Omental fat pad (tissue), 4 donors: Measurements from ENCODE around the gene ITGB6. TPM values are rescaled to one million over a fixed set of nuclear protein-coding genes. Genes with fewer than 3 reads are reported as not detected.

Experiments used
- ATAC-seq: fragments of 150-250 bp; one replicate; pipeline ENCODE4 v1.9.1; 2016; ENCODE audit warnings: mild to moderate bottlenecking, moderate library complexity; ENCODE audit not compliant: low FRiP score
- DNase-seq: peaks from one replicate; pipeline ENCODE4 v3.0.0-alpha.2; 2019; ENCODE audit warnings: low spot score
- total RNA-seq, 4 donors: library from RNA; depleted of rRNA; stranded (reverse); fragments of >200 nt; gene quantifications; one replicate each; pipeline ENCODE4 v1.1.0, GENCODE V29; 2016
- TF ChIP-seq, protein P1 (sequence below), 3 donors: fragments of 450-650 bp; IDR thresholded peaks; one replicate each; pipeline ENCODE4 v1.5.1; 2016 to 2017; ENCODE audit warnings: antibody characterized with exemption in 3 of 3, mild to moderate bottlenecking in 3 of 3, moderate library complexity in 2 of 3

The ITGB6 gene
- total RNA-seq, 4 donors from 2014 or later, result not detected

- DNase-seq, result no peak
- no peak for ATAC-seq
- TF ChIP-seq, protein P1, sequence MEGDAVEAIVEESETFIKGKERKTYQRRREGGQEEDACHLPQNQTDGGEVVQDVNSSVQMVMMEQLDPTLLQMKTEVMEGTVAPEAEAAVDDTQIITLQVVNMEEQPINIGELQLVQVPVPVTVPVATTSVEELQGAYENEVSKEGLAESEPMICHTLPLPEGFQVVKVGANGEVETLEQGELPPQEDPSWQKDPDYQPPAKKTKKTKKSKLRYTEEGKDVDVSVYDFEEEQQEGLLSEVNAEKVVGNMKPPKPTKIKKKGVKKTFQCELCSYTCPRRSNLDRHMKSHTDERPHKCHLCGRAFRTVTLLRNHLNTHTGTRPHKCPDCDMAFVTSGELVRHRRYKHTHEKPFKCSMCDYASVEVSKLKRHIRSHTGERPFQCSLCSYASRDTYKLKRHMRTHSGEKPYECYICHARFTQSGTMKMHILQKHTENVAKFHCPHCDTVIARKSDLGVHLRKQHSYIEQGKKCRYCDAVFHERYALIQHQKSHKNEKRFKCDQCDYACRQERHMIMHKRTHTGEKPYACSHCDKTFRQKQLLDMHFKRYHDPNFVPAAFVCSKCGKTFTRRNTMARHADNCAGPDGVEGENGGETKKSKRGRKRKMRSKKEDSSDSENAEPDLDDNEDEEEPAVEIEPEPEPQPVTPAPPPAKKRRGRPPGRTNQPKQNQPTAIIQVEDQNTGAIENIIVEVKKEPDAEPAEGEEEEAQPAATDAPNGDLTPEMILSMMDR (IDR thresholded peaks at IDR 0.05), result no peak
Observed at GRCh38 chr2:160063271-160063670, 136.8 kb downstream of the ITGB6 start.

GRCh38 chr2:160062292-160063005 is 137.6 kb downstream of the ITGB6 start, which contains the start of gene PLA2R1:
Gene PLA2R1, minus strand, starts transcription at chr2:160062615. Its CDS starts 212 bp downstream, at chr2:160062403.
- TF ChIP-seq, protein P1 (IDR thresholded peaks at IDR 0.05), result no peak
- ATAC-seq (peak; percentile 76), DNase-seq (no peak)

- TF ChIP-seq, protein P1 (IDR thresholded peaks at IDR 0.05), result no peak
- peak; percentile 45 for ATAC-seq
- no peak for DNase-seq
Observed at GRCh38 chr2:160061944-160062291, 138.2 kb downstream of the ITGB6 start.

DNA sequence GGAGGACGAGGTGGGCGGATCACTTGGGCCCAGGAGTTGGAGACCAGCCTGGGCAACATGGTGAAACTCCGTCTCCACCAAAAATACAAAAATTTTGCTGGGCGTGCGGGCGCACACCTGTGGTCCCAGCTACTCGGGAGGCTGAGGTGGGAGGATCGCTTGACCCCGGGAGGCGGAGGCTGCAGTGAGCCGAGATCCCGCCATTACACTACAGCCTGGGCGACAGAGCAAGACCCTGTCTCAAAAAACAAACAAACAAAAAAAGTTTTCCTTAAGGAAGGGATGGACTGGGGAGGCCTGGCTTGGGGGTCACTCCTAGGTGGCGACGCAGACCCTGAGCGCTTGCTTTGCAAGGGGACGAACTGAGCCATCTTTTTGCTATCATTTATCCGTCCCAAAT is 138.5 kb downstream of the ITGB6 start:
- TF ChIP-seq, protein P1 (IDR thresholded peaks at IDR 0.05), result no peak
- DNase-seq, result no peak
- ATAC-seq, result no peak

GRCh38 chr2:160060297-160060696 is 139.8 kb downstream of the ITGB6 start:
- no peak for ATAC-seq
- TF ChIP-seq, protein P1 (IDR thresholded peaks at IDR 0.05), result no peak
- DNase-seq, result no peak

DNA sequence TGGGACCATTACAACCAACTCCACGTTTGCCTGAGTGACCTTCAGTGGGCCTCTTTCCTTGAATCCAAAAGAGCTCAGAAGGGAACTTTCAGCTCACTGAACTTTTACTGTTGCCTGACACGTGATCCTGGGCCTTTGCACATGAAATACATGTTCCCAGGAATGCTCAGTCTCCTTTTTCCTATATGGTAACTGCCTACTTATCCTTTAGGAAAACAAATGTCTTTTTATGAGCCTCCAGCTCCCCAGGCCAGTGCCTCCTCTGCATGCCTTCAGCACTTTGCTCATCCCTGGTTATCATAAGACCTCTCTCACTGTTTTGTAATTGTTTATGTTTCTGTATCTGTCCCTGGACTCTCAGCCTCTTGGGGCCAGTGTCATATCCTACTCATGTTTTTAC is 142.7 kb downstream of the ITGB6 start:
- DNase-seq (no peak), ATAC-seq (no peak)
- TF ChIP-seq, protein P1 (IDR thresholded peaks at IDR 0.05), result no peak

- ATAC-seq (no peak), DNase-seq (no peak)
- TF ChIP-seq, protein P1 (IDR thresholded peaks at IDR 0.05), result no peak
Observed at GRCh38 chr2:160055726-160056108, 144.4 kb downstream of the ITGB6 start.
